CD4-positive, alpha-beta memory T cell (primary cell): ENCODE data around the gene ADSS1. TPM values are rescaled to one million over a fixed set of nuclear protein-coding genes. Genes with fewer than 3 reads are reported as not detected.
A peak's percentile ranks its signal among the peaks of the same experiment; 100 is the strongest.

ENCODE experiments used
- CTCF ChIA-PET: fragments of 350-600 bp; sonication (Branson Sonifier 250); formaldehyde crosslinking; loops from one replicate; lab custom pipeline; 2021; ENCODE audit warnings: inconsistent platforms; ENCODE audit not compliant: partially characterized antibody; lab: Charles Lee
- POLR2A ChIA-PET: fragments of 350-600 bp; sonication (Branson Sonifier 250); formaldehyde crosslinking; loops from one replicate; lab custom pipeline; 2021; ENCODE audit not compliant: partially characterized antibody; lab: Charles Lee
- DNase-seq, 5 donors: peaks; one replicate each; pipeline versions ENCODE4 v3.0.0 to v3.0.0-alpha.2; 2020 to 2022; ENCODE audit warnings: mixed read lengths in 1 of 5
- H3K27ac ChIP-seq: one replicate; pipeline ENCODE4 v1.7.0; 2013; ENCODE audit warnings: low read depth, low read length
- H3K27me3 ChIP-seq: 2 replicates; pipeline ENCODE4 v1.7.0; 2013; ENCODE audit warnings: mild to moderate bottlenecking, low read length, moderate library complexity; ENCODE audit not compliant: insufficient read depth
- H3K36me3 ChIP-seq: 2 replicates; pipeline ENCODE4 v1.7.0; 2013; ENCODE audit warnings: mild to moderate bottlenecking, low read length, moderate library complexity; ENCODE audit not compliant: insufficient read depth
- H3K4me1 ChIP-seq: 2 replicates; pipeline ENCODE4 v1.7.0; 2013; ENCODE audit warnings: mild to moderate bottlenecking, low read length, moderate library complexity; ENCODE audit not compliant: insufficient read depth
- H3K4me3 ChIP-seq, 2 donors: one replicate each; pipeline ENCODE4 v1.7.0; 2013; ENCODE audit warnings: low read length in 2 of 2, mild to moderate bottlenecking in 1 of 2
- H3K9me3 ChIP-seq, 2 donors: one replicate each; pipeline ENCODE4 v1.7.0; 2013; ENCODE audit warnings: low read length in 2 of 2, control low read depth in 1 of 2; ENCODE audit not compliant: control insufficient read depth in 1 of 2
- H3K27ac Mint-ChIP-seq, 7 donors: one replicate each; pipeline ENCODE4 v1.8.0; 2020 to 2021; ENCODE audit warnings: mixed read lengths in 7 of 7, mild to moderate bottlenecking in 6 of 7, inconsistent platforms in 3 of 7, moderate library complexity in 3 of 7
- H3K27me3 Mint-ChIP-seq, 2 donors: one replicate each; pipeline ENCODE4 v1.8.0; 2020 to 2021; ENCODE audit warnings: mixed read lengths in 2 of 2
- H3K36me3 Mint-ChIP-seq, 2 donors: one replicate each; pipeline ENCODE4 v1.8.0; 2020 to 2021; ENCODE audit warnings: mixed read lengths in 2 of 2, inconsistent platforms in 1 of 2, mild to moderate bottlenecking in 1 of 2
- H3K4me1 Mint-ChIP-seq, 4 donors: one replicate each; pipeline ENCODE4 v1.8.0; 2020 to 2021; ENCODE audit warnings: mixed read lengths in 4 of 4, mild to moderate bottlenecking in 1 of 4
- H3K4me3 Mint-ChIP-seq, 8 donors: one replicate each; pipeline ENCODE4 v1.8.0; 2020 to 2021; ENCODE audit warnings: mixed read lengths in 8 of 8, mild to moderate bottlenecking in 7 of 8, moderate library complexity in 6 of 8, inconsistent platforms in 3 of 8
- H3K9me3 Mint-ChIP-seq, 8 donors: one replicate each; pipeline ENCODE4 v1.8.0; 2020 to 2021; ENCODE audit warnings: mixed read lengths in 8 of 8, mild to moderate bottlenecking in 5 of 8, inconsistent platforms in 3 of 8, moderate library complexity in 1 of 8
- intact Hi-C: fragments of 100-400 bp; cut with micrococcal nuclease; formaldehyde crosslinking; loops from one replicate; pipeline ENCODE4 v1.15.1; 2023
- microRNA-seq: library from miRNA; unstranded; fragments of <30 nt; microRNA quantifications from one replicate; pipeline ENCODE4 v1.2.0, GENCODE V29; 2021; ENCODE audit warnings: borderline replicate concordance, borderline number of aligned reads, borderline microRNAs expressed, mixed read lengths
- polyA plus RNA-seq, 2 donors: library from polyadenylated mRNA; unstranded; fragments of 300-500 nt; fragmentation: Illumina TruSeq; gene quantifications; one replicate each; pipeline ENCODE4 v1.2.3, GENCODE V29; 2021
- total RNA-seq, 2 experiments: library from RNA; stranded (reverse); gene quantifications; one replicate each; pipeline ENCODE4 v1.2.3, GENCODE V29; 2021

Gene ADSS1
- total and polyA plus RNA-seq, 4 experiments from 2014 or later: 0.16 to 1.8 (median 1.5) TPM

GRCh38 chr14:104796687-104797081 is 72.7 kb downstream of the ADSS1 start:
- intact Hi-C loops: no loop called here
- Mint-ChIP-seq H3K27ac (peak overlapping the region; percentile 70 to 95 (median 85)), H3K4me3 (peak overlapping the region; percentile 74 to 85 (median 82)), H3K27me3 (no peaks in the 10 kb centered on the region), H3K9me3 (no peaks in the 10 kb centered on the region), H3K4me1 (peaks cover 22 to 60% (median 42%) of the 10 kb centered on the region in 4 donors), H3K36me3 (peaks cover 0 to under 1% of the 10 kb centered on the region in 2 donors)
- H3K27ac ChIP-seq: no peak overlapping the region
- ChIA-PET POLR2A (interaction anchor here (2.9 kb wide), 1 partner anchor 44 kb away, joined by 18 read pairs; the partner anchor contains the start of gene SIVA1), CTCF (interaction anchor here (0.9 to 1.3 kb wide), 2 partner anchors 25 to 29 kb away, joined by 3 read pairs; no protein-coding TSS in a partner anchor)
- no peak for DNase-seq
- H3K27me3 ChIP-seq: no peaks in the 10 kb centered on the region
- H3K9me3 ChIP-seq: no peaks in the 10 kb centered on the region
- peaks cover 43% of the 10 kb centered on the region for H3K4me1 ChIP-seq
- no peaks in the 10 kb centered on the region for H3K36me3 ChIP-seq
- no peak overlapping the region for H3K4me3 ChIP-seq

Small RNA genes lying within 50 kb of the gene (microRNA-seq; reads per million reads assigned to microRNA genes)
- not detected for gene MIR4710

Other genes with a start within 250 kb of the ADSS1 start
- not detected for gene C14orf180, start 144.5 kb upstream of the ADSS1 start, total RNA-seq
- gene C14orf180, start 144.5 kb upstream of the ADSS1 start, polyA plus RNA-seq: not detected
- gene TMEM179, start 119.5 kb upstream of the ADSS1 start, total RNA-seq: not detected
- not detected for gene TMEM179, start 119.5 kb upstream of the ADSS1 start, polyA plus RNA-seq
- 10 to 100 TPM; 93.1 to 96.8 TPM for gene INF2, start 34.6 kb upstream of the ADSS1 start, total RNA-seq
- 10 to 100 TPM in 1 of 2 donors, 1 to 10 TPM in 1; 4.0 to 11.6 TPM for gene INF2, start 34.6 kb upstream of the ADSS1 start, polyA plus RNA-seq
- 10 to 100 TPM; 69.3 to 80.2 TPM for gene SIVA1, start 28.9 kb downstream of the ADSS1 start, total RNA-seq
- 100 to 1,000 TPM; 208 to 266 TPM for gene SIVA1, start 28.9 kb downstream of the ADSS1 start, polyA plus RNA-seq
- gene AKT1, start 71.5 kb downstream of the ADSS1 start, total RNA-seq: 10 to 100 TPM; 88.7 to 90.5 TPM
- gene AKT1, start 71.5 kb downstream of the ADSS1 start, polyA plus RNA-seq: 10 to 100 TPM in 1 of 2 donors, 1 to 10 TPM in 1; 5.3 to 23.5 TPM
- 10 to 100 TPM; 11.6 to 12.3 TPM for gene ZBTB42, start 76.9 kb downstream of the ADSS1 start, total RNA-seq
- gene ZBTB42, start 76.9 kb downstream of the ADSS1 start, polyA plus RNA-seq: 1 to 10 TPM; 2.0 to 2.1 TPM
- gene CEP170B, start 141.0 kb downstream of the ADSS1 start, total RNA-seq: 1 to 10 TPM; 3.0 to 3.8 TPM
- under 1 TPM in 1 of 2 donors, not detected in 1; 0.16 TPM for gene CEP170B, start 141.0 kb downstream of the ADSS1 start, polyA plus RNA-seq
- not detected for gene PLD4, start 200.7 kb downstream of the ADSS1 start, total RNA-seq
- under 1 TPM in 1 of 2 donors, not detected in 1; 0.68 TPM for gene PLD4, start 200.7 kb downstream of the ADSS1 start, polyA plus RNA-seq